ENCODE results near the gene SLC7A5. TPM values are rescaled to one million over a fixed set of nuclear protein-coding genes. Genes with fewer than 3 reads are reported as not detected.

SLC7A5 gene
- total and polyA plus RNA-seq, 2 of the 13 experiments (the other 11 are each of a cell fraction or from before 2014, with no cell fraction given), result 79.6 to 155 TPM

DNA sequence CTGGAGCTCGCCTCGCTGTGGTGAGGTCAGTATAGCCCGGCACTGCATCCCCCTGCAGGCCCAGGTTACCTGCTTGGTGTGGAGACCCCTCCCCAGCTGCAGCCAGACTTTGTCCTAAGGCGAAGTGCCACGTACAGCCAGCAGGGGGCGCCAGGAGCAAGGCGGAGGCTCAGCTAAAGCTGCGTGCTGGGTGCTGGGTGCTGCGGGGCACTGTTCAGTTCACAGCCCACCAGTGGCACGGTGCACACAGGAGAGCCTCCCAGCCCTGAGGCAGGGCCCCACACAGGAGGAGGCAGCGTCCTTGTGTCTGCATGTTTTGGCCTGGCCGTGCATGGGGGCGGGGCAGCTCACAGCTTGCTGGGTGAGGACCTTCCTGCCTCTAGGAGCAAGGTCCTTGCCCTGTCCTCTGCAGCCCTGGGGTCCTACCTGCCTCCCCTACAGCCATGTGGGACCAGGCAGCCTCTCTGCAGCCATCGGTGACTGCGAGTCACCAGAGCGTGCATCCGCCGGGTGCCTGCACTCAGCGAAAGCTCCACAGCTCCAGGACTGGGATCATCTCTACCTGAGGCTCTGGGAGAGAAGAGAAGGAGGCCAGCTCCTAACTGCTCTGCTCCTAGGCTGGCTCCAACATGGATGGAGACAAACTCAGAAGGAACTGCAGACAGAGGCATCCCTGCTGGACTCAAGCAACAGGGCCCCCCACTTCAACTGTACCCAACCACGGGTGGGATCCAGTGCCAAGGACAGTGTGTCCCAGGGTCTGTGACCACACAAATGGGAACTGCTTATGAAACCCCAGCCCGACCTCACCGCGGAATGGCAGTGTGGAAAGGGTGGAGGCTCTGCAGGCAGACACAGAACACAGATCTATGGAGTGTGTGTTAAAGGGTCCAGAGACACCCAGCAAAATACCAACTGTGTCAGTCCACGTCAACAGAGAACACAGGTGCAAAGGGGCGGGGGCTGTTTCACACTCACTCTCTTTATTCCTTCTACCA lies 19.0 kb downstream of the SLC7A5 start (continued):
- peak; percentile 66 to 75; a peak in 2 of 4 replicates for TF ChIP-seq EP300 (IDR thresholded peaks at IDR 0.05; ENCODE audit: low read depth in 2 of 2, low read length in 2 of 2)
- TF ChIP-seq EP300 (CRISPR knock-in tag; IDR thresholded peaks at IDR 0.05; ENCODE audit: borderline replicate concordance), result peak; percentile 73; the same call in 1 of the 2 replicates
- no peak for TF ChIP-seq BCLAF1 (IDR thresholded peaks at IDR 0.05)
- TF ChIP-seq ZIK1 (CRISPR knock-in tag; IDR thresholded peaks at IDR 0.05; ENCODE audit: borderline replicate concordance, low read depth), result peak; percentile 93
- no peak; the same call in 1 of the 2 replicates for TF ChIP-seq ZNF780A (CRISPR knock-in tag; IDR thresholded peaks at IDR 0.05)
- no peak for TF ChIP-seq AFF4 (CRISPR knock-in tag; IDR thresholded peaks at IDR 0.05)
